Subcutaneous abdominal adipose tissue (tissue), 5 donors: Measurements from ENCODE around the gene CHCHD6.

Source experiments
- H3K27ac ChIP-seq: one replicate; pipeline ENCODE4 v1.7.0; 2013; ENCODE audit warnings: low read depth, mild to moderate bottlenecking, inconsistent platforms, low read length, moderate library complexity
- H3K27me3 ChIP-seq, 5 donors: one replicate each; pipeline ENCODE4 v1.7.0; 2013; ENCODE audit warnings: low read length in 5 of 5, inconsistent platforms in 1 of 5; ENCODE audit not compliant: control insufficient read depth in 5 of 5, insufficient read depth in 4 of 5
- H3K36me3 ChIP-seq, 5 donors: one replicate each; pipeline ENCODE4 v1.7.0; 2013; ENCODE audit warnings: low read length in 5 of 5; ENCODE audit not compliant: control insufficient read depth in 5 of 5, insufficient read depth in 5 of 5
- H3K4me1 ChIP-seq, 5 donors: one replicate each; pipeline ENCODE4 v1.7.0; 2013; ENCODE audit warnings: low read length in 5 of 5, mild to moderate bottlenecking in 3 of 5, moderate library complexity in 1 of 5; ENCODE audit not compliant: control insufficient read depth in 5 of 5, insufficient read depth in 5 of 5
- H3K4me3 ChIP-seq, 5 donors: one replicate each; pipeline ENCODE4 v1.7.0; 2013; ENCODE audit warnings: low read length in 5 of 5, low read depth in 1 of 5
- H3K9ac ChIP-seq, 5 donors: one replicate each; pipeline ENCODE4 v1.7.0; 2013; ENCODE audit warnings: low read length in 5 of 5, mild to moderate bottlenecking in 4 of 5, moderate library complexity in 3 of 5
- H3K9me3 ChIP-seq, 5 donors: one replicate each; pipeline ENCODE4 v1.7.0; 2013; ENCODE audit warnings: low read length in 5 of 5; ENCODE audit not compliant: control insufficient read depth in 5 of 5
- donor health status: healthy.
- donor health status: healthy.
- donor health status: healthy.
- donor health status: healthy.
- donor health status: healthy.

The CHCHD6 gene

GRCh38 chr3:126816298-126816697, 112.3 kb downstream of the CHCHD6 start:
- peaks cover 2 to 19% (median 16%) of the 10 kb centered on the region in 5 donors for H3K4me1 ChIP-seq
- no peak overlapping the region for H3K27ac ChIP-seq
- H3K36me3 ChIP-seq: no peaks in the 10 kb centered on the region
- no peak overlapping the region for H3K9ac ChIP-seq
- H3K9me3 ChIP-seq: no peaks in the 10 kb centered on the region
- no peak overlapping the region for H3K4me3 ChIP-seq
- no peaks in the 10 kb centered on the region for H3K27me3 ChIP-seq

DNA sequence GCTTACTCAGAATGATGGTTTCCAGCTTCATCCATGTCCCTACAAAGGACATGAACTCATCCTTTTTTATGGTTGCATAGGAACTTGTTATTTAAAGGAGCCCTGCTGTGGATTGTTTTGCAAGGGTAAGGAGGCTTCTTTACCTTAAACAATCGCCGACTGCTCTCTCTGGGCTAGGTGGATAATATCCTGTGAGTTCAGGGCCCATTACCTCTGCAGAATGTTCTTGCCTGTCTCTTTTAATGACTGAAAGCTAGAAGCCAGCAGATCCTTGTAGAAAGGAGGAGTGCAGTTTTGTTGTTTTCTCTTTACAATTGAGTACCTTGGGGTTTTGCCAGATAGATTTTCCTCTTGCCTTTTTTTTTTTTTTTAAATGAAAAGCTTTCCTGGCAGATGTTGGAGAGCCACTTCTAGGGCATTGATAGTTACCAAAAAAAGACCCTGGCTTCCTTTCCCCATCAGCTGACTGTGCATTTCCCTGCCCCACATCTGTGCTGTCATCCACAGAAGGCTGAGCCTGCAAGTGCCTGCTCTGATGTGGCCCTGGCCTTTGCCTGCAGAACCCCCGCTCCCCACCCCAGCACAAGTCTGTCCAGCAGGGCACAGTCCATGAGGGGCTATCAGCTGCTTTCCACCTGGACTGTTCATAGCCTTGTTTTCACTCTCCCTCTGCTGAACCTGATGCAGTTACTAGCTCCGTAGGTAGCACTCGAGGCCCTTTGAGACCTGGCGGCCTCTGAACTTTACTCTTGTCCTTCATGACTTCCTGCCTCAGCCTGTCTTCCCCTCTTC, 113.1 kb downstream of the CHCHD6 start:
- Histone ChIP-seq H3K4me3 (no peak overlapping the region), H3K9me3 (no peaks in the 10 kb centered on the region), H3K9ac (peak overlapping the region in 1 of 5 donors; percentile 40), H3K27me3 (no peaks in the 10 kb centered on the region), H3K36me3 (no peaks in the 10 kb centered on the region), H3K4me1 (peaks cover 2 to 18% (median 13%) of the 10 kb centered on the region in 5 donors), H3K27ac (no peak overlapping the region)

- Histone ChIP-seq H3K9ac (peak overlapping the region in 1 of 5 donors; percentile 40), H3K27me3 (no peaks in the 10 kb centered on the region), H3K9me3 (no peaks in the 10 kb centered on the region), H3K36me3 (no peaks in the 10 kb centered on the region), H3K27ac (no peak overlapping the region), H3K4me3 (no peak overlapping the region), H3K4me1 (peaks cover 2 to 18% (median 13%) of the 10 kb centered on the region in 5 donors)
Observed at GRCh38 chr3:126817781-126818180, 113.7 kb downstream of the CHCHD6 start.

DNA sequence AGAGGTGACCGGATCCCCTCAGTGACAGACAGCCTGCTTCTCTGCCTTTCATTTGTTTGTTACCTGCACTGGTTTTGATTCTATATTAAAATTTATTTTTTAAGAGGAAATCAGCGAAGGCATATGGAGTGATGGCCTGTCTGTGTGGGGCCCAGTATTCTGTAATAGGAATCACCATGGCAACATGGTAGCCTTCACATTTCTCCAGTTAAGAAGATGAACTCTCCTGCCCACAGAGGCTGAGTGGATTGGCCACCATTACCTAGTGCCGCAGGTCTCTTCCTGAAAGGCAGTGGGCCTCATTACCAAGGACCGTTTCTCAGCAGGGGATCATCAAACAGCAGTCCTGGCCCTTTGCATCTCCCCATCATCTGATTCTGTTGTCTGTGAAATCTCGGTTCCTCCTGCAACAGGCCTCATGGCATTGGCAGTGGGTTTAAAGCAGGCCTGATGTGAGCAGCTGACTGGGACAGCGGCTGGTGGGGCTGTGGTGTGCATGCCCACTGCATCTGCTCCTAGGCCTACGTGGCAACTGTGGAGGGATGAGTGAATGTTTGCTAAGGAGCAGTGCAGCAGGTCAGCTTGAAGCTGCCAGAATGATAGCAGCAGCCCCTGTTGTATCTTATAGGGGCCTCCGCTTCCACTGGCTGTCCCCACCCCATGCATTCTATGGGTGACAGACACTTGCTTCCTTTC, 114.5 kb downstream of the CHCHD6 start:
- Histone ChIP-seq H3K4me3 (no peak overlapping the region), H3K27me3 (no peaks in the 10 kb centered on the region)

DNA sequence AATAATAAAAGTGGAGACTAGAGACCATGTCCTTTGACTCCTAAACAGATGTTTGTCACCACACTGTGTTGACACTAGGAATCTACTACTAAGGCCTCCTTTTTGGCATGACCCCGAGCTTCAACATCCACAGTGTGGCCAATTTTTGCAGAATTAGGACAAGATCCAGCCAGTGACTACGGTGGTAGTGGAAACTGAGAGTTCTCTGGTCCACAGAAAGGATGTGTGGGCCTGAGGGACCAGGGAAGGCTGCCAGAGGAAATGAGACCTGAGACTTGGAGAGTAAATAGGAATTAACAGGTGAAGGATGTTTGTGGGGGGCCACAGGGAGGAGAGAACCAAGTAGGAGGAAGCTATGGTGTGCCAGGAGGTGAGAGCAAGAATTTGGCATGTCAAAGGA, 122.7 kb downstream of the CHCHD6 start:
- no peaks in the 10 kb centered on the region for H3K27me3 ChIP-seq
- H3K9ac ChIP-seq: no peak overlapping the region
- no peak overlapping the region for H3K27ac ChIP-seq
- H3K36me3 ChIP-seq: no peaks in the 10 kb centered on the region
- H3K4me1 ChIP-seq: peaks cover 4 to 16% (median 10%) of the 10 kb centered on the region in 5 donors
- no peaks in the 10 kb centered on the region for H3K9me3 ChIP-seq
- H3K4me3 ChIP-seq: no peak overlapping the region

More for the DNA sequence above, 114.5 kb downstream of the CHCHD6 start:
- Histone ChIP-seq H3K9ac (no peak overlapping the region), H3K27ac (no peak overlapping the region), H3K36me3 (no peaks in the 10 kb centered on the region), H3K4me1 (peaks cover 2 to 18% (median 13%) of the 10 kb centered on the region in 5 donors), H3K9me3 (no peaks in the 10 kb centered on the region)

- no peak overlapping the region for H3K4me3 ChIP-seq
- H3K9me3 ChIP-seq: no peaks in the 10 kb centered on the region
Observed at GRCh38 chr3:126827121-126827520, 123.1 kb downstream of the CHCHD6 start.

DNA sequence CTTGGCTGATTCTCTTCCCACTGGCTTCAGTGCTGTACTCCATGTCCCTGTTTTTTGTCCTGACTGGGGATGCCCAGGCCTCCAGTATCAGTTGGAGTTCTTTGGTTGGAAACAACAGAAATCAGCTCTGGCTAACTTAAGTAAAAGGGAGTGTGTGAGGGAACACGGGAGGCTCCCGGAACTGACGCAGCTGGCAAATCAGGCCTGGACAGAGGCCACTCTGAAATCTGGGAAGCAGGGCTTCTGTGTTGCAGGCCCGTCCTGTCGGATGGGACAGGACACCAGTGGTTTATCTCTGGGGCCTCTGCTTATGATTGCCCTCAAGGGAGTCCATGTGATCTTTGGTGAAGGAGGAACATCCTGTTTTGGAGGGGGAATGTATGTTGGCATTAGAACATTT, 124.3 kb downstream of the CHCHD6 start:
- Histone ChIP-seq H3K36me3 (no peaks in the 10 kb centered on the region), H3K4me3 (no peak overlapping the region), H3K9me3 (no peaks in the 10 kb centered on the region), H3K4me1 (peaks cover 4 to 16% (median 10%) of the 10 kb centered on the region in 5 donors), H3K27me3 (no peaks in the 10 kb centered on the region), H3K27ac (peak overlapping the region; percentile 25), H3K9ac (no peak overlapping the region)

More at GRCh38 chr3:126827121-126827520, 123.1 kb downstream of the CHCHD6 start:
- no peak overlapping the region for H3K27ac ChIP-seq
- no peaks in the 10 kb centered on the region for H3K27me3 ChIP-seq
- no peak overlapping the region for H3K9ac ChIP-seq
- H3K36me3 ChIP-seq: no peaks in the 10 kb centered on the region
- H3K4me1 ChIP-seq: peaks cover 4 to 16% (median 10%) of the 10 kb centered on the region in 5 donors

DNA sequence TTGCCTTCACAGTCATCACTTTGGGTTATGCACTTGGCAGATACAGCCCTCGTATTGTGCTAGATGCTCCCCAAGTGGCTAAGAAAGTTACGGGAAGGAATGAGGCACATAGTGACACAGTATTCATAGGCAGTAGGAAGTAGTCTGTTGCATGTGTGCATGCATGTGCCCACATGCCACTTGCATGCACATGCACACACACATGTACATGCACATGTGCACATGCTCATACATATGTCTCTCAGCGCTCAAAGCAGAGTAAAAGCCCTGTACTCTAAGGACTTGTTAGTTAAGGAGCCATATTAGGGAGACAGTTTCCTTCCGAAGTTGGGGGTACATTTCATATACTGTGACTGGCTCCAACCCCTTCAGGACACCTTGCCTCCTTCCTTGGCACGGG, 128.9 kb downstream of the CHCHD6 start:
- no peak overlapping the region for H3K27ac ChIP-seq
- H3K36me3 ChIP-seq: peaks cover 0 to 2% (median 0%) of the 10 kb centered on the region in 5 donors
- H3K9me3 ChIP-seq: no peaks in the 10 kb centered on the region
- no peak overlapping the region for H3K9ac ChIP-seq
- no peaks in the 10 kb centered on the region for H3K27me3 ChIP-seq
- peaks cover 0 to 3% (median 0%) of the 10 kb centered on the region in 5 donors for H3K4me1 ChIP-seq
- H3K4me3 ChIP-seq: no peak overlapping the region

- H3K27me3 ChIP-seq: no peaks in the 10 kb centered on the region
- no peak overlapping the region for H3K4me3 ChIP-seq
- peaks cover 0 to 2% (median 0%) of the 10 kb centered on the region in 5 donors for H3K36me3 ChIP-seq
- no peaks in the 10 kb centered on the region for H3K4me1 ChIP-seq
- no peak overlapping the region for H3K9ac ChIP-seq
- H3K9me3 ChIP-seq: no peaks in the 10 kb centered on the region
- no peak overlapping the region for H3K27ac ChIP-seq
Observed at GRCh38 chr3:126834596-126835471, 130.8 kb downstream of the CHCHD6 start.
